Glomerular endothelial cell (primary cell): ENCODE data around the gene TDRD6. TPM values are rescaled to one million over a fixed set of nuclear protein-coding genes. Genes with fewer than 3 reads are reported as not detected.

Experiments used
- DNase-seq: peaks from one replicate; pipeline ENCODE4 v3.0.0-alpha.2; 2011; ENCODE audit warnings: low read depth, low spot score; ENCODE audit errors: extremely low read depth
- total RNA-seq: library from RNA; depleted of rRNA; stranded (reverse); fragments of >200 nt; gene quantifications from 2 replicates; pipeline ENCODE4 v1.2.3, GENCODE V29; 2015

Gene TDRD6
- total RNA-seq, 1 donor from 2014 or later = 0.12 TPM

DNA sequence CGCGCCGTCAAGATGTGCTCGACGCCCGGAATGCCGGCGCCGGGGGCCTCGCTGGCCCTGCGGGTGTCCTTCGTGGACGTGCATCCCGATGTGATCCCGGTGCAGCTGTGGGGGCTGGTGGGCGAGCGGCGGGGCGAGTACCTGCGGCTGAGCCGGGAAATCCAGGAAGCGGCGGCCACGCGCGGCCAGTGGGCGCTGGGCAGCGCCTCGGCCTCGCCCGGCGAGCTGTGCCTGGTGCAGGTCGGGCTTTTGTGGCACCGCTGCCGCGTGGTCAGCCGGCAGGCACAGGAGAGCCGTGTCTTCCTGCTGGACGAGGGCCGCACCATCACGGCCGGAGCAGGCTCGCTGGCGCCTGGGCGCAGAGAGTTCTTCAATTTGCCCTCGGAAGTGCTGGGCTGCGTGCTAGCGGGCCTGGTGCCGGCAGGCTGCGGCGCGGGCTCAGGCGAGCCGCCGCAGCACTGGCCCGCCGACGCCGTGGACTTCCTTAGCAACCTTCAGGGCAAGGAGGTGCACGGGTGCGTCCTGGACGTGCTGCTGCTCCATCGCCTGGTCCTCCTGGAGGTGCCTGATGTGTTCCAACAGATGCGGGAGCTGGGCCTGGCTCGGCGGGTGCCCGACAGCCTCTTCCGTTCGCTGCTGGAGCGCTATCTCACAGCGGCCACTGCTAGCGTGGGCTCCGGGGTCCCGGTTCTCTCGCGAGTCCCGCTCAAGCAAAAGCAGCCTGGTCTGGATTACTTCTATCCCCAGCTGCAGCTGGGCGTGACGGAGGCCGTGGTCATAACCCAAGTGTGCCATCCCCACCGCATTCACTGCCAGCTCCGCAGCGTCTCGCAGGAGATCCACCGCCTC, 656 bp downstream of the TDRD6 start:
- DNase-seq = no peak

DNA sequence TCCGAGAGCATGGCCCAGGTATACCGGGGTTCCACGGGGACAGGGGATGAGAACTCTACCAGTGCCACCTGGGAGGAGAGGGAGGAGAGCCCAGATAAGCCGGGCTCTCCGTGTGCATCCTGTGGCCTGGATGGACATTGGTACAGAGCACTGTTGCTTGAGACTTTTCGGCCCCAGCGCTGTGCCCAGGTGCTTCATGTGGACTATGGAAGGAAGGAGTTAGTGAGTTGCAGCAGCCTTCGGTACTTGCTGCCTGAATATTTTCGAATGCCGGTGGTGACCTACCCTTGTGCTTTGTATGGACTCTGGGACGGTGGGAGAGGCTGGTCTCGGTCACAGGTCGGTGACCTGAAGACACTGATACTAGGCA, 1.3 kb downstream of the TDRD6 start:
- DNase-seq = no peak

DNA sequence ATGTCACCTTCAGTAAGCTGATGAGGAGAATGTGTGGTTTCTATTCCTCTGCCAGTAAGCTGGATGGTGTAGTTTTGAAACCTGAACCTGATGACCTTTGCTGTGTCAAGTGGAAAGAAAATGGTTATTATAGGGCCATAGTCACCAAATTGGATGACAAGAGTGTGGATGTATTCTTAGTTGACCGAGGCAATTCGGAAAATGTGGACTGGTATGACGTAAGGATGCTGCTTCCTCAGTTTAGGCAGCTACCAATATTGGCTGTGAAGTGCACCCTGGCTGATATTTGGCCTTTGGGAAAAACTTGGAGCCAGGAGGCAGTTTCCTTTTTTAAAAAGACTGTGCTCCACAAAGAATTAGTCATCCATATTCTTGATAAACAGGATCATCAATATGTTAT, 2.0 kb downstream of the TDRD6 start:
- DNase-seq = no peak

DNA sequence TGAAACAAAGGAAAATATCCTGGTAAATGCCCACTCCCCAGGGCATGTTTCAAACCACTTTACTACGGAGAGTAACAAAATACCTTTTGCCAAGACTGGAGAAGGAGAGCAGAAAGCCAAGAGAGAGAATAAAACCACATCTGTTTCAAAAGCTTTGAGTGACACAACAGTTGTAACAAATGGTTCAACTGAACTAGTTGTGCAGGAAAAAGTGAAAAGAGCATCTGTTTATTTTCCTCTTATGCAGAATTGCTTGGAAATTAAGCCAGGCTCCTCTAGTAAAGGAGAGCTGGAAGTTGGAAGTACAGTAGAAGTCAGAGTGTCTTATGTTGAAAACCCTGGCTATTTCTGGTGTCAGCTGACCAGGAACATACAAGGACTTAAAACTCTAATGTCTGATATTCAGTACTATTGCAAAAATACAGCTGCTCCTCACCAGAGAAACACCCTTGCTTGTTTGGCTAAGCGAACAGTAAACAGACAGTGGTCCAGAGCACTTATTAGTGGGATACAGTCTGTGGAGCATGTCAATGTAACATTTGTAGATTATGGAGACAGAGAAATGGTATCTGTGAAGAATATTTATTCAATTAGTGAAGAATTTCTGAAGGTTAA, 2.6 kb downstream of the TDRD6 start:
- DNase-seq = no peak

DNA sequence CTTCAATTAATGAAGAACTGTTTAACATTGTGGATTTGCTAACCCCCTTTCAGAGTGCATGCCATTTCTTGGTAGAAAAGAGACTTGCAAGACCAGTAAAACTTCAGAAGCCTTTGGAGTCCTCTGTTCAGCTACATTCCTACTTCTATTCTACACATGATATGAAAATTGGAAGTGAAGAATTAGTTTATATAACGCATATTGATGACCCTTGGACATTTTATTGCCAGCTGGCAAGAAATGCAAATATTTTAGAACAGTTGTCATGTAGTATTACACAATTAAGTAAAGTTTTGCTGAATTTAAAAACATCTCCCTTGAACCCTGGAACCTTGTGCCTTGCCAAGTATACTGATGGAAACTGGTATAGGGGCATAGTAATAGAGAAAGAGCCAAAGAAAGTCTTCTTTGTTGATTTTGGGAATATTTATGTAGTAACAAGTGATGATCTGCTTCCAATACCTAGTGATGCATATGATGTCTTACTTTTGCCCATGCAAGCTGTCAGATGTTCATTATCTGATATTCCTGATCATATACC, 3.3 kb downstream of the TDRD6 start:
- DNase-seq = no peak

DNA sequence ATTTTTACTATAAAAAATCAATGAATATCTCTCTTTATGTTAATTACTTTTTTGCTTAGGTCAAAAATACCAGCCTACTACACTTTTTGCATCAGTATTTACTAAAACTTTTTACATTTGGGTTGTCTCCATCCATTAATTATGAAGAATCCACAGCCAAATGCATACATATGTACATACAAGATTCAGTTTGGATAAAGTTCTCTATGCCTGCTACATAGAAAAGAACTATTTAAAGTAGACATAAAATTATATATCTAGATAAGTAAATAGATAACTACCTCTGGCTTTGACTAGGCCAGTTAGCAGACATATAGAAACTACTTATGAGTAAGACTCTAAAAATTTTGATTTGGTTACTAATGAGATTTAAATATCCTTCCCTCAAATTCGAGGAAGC, 12.3 kb downstream of the TDRD6 start:
- DNase-seq = no peak

DNA sequence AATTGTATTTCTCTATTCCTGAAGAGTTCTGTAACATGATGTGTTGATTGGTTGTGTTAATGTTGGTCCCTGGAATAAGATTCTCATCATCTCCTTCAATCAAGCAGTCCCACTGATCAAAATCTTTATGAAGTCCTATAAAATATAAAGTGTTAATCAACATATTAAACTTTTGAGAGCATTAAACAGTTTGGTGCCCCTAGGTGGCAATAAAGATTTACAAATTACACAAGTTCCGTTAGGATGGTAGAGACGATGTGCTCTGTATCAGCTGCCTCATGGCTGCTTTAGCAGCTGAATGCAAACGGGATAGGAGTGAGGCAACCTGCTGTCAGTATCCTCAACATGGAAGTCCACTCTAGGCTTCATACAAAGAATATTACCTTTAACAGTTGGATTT, 16.9 kb downstream of the TDRD6 start:
- DNase-seq = no peak

DNA sequence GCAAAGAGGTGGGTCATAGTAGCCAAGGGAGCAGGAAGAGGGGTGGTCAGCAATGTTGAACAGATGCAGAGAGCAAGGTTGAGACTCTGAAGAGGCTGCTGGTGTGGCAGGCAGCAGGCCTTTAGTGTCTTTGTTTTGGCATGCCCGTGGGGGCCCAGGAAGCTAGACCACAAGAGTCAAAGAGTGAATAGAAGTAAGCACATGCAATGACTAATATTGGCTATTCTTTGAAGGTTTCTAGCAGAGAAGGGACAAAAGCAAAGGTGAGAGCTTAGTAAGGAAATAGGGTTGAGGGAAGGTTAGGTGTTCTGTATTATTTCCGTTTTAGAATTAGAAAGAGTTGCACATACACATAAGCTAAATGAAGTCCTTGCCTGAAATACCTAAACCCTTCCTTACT, 18.8 kb downstream of the TDRD6 start:
- DNase-seq = no peak

DNA sequence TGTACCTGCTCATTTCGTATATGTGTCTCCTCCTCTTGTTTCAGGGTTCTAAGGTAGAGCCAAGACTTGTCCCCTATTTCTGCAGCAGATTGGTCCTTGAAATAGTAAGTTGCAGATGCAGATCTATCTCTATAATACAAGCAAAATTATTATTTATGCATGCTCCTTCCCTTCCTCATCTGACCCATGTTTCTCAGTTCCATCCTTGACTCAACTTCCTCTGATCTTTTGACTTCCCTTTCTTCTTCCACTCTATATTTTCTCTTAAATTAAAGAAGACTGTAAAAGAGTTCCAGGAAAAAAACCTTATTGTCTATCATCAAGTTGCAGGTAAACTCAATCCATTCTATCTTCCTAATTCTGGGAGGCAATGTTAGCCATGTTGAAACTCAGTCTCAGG, 23.8 kb downstream of the TDRD6 start:
- no peak for DNase-seq

DNA sequence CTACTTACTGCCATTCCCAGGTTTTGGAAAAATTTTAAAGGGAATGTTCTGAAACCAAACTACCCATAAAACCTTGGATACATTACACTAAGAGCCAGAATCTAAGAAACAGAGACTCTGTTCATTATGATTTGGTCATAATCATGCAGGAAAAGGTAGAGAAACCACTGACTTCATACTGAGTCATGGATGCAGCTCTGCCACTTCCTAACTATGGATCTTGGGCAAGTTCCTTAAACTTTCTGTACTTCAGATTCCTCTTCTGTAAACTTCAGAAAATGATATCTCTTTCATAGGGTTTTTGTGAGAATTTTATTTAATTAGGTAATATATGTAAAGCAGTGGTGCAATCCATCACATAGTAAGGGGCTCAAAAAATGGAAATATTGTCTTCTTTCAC, 27.5 kb downstream of the TDRD6 start:
- no peak for DNase-seq

DNA sequence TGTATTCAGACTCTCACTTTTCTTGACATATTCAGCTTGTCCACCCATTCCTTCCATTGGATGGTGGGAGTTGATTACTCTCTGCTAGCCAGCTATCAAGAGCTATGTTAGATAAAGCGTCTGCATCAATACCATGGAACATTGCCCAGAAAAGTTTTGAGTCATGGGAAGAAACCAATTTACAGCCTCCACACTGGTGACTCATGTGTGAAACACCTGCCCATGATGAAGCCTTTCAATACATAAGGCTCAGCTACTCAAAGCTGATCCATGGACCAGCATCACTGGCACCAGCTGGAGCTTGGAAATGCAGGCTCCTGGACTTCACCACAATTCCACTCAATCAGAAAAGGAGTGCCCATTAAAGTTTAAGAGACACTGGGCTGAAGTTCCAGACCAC, 31.4 kb downstream of the TDRD6 start:
- DNase-seq = no peak

DNA sequence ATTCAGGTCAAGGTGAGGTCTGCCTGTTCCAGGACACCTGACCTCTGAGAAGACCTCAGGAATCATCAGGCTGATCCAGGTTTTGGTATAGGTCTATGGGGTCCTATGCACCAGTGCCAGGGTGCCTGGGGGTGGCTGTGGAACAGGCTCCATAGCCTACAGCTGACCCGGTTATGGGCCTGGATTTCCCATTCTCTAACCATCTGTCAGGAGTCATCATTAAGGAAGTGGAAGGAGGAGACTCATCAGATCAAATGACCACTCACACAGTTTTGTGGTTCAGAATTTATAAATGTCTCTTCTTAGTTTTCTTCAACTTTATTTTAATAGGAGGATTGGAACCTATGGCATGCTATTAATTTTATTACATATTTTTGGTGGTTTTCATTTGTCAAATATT, 32.7 kb downstream of the TDRD6 start:
- DNase-seq = no peak

DNA sequence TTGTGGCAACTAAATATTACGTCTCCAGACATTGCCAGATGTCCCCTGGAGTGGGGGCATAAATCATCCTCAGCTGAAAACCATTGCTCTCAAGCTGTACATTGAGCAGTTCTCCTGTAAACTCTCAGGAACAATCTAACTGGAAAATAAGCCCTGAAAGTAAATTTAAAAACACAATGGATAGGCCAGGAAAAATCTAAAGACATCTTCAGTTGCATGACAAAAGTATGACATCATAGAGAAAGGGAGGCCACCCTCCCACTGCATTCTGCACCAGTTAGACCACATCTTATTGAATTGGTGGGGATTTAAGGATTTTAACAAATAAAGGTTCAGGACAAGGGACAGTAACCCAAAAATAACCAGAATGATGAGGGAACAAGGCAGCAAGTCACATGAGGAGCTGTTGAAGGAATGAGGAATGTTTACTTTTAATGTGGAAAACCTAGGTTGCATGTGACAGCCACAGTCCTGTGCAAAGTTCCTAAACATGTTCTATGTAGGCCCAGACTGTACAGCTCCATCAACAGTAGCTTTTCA, 42.2 kb downstream of the TDRD6 start:
- no peak for DNase-seq

DNA sequence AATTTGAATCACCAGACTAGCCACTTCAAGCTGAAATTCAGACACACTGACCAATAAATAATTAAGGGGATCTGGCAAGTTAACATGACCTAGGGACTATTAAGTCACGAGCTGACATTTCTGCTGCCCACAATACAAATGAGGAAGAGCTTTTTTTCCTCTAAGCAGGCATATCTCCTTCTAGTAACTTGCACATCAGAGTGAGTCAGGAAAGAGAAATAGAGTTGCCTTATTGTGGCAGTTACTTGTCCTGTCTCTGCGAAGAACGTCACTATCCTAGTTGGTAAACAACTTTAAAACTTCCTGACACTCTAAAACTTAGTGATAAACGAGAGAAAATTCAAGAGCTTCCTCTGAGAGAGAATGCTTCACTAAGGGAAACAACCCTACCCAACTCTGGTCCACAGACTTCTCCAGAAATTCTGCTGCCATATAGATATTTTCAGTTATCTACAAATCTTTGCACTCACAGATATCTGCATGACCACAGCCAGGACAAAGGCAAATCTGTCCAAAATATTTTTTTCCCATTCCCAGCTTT, 43.3 kb downstream of the TDRD6 start:
- no peak for DNase-seq

DNA sequence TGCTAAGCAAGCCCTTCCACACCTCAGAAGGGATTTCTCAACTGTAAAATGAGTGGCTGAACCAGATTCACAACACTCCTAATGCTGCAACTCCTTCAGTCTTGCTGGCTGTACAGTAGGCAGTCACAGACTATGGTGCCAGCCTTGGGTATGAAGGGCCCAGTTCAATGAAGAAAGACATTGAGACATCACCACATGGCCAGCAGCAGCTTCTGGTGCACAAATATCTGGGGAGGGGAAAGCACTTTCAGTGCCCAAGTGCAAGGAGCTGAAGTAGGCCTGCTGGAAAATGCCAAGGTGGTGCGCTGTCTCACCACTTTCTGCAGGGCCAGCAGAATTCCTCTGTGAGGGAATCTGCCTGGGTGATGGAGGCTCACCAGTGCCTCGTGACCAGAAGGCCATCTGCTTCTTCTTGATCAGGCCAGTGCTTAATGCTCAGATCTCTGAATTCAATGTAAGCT, 45.7 kb downstream of the TDRD6 start:
- DNase-seq = no peak

DNA sequence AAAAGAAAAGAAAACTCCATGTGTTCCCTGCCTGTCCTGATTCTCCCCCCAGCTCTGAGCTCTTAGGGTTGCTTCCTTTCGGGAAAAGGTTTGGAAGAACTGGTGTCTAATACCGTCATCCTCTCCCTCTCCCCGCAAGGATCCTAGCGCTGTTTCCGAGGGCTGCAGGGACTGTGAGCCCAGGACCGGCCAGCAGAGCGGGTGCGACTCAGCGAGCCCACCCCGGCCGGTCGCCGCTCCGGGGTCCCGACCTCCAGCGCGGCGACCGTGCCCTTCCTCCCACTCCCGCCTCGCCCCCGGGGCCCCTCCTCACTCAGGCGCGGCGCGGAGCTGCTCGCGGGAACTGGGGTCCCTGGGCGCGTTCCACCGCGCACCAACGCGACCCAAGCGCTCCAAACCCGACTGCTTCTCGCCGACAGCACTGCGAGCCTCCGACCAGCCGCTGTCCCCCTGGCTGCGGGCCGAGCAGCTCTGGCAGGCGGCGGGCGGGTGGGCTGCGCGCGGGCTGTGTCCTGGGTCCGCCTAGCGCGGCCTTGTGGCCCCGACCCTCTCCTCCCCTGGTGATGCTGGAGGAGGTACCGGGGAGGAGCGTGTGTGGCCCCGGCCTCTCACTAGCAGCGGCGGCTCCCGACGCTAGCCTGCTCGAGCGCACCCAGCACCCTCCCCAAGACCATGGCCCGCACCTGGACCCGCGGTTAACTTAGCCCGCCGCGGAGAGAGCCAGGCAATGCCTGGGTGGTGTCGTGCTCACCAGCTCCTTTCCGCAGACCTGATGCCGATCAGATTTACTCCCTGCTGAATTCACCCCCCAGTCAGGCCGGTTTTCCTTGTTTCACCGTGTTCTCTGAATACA, 47.4 kb downstream of the TDRD6 start, which contains the start of gene PLA2G7:
Gene PLA2G7 (minus strand): TSS at position 509 of the 853 bp plus-strand sequence. CDS start 12,484 bp downstream, outside the sequence.
- DNase-seq = no peak

DNA sequence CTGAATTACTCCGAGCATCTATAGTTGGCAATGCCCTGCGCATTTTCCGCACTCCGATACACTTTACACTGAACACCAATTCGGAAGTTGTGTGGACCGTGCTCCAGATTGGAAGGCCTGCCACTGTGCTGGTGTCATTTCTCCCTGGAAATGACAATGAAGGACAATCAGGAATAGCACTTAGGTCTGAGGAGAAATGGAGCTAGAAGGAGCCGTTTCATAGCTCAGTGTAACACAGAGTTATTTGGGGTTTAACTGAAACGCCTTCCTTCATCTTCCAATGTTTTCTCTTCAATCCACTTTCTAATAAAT, 48.0 kb downstream of the TDRD6 start:
- DNase-seq = no peak

DNA sequence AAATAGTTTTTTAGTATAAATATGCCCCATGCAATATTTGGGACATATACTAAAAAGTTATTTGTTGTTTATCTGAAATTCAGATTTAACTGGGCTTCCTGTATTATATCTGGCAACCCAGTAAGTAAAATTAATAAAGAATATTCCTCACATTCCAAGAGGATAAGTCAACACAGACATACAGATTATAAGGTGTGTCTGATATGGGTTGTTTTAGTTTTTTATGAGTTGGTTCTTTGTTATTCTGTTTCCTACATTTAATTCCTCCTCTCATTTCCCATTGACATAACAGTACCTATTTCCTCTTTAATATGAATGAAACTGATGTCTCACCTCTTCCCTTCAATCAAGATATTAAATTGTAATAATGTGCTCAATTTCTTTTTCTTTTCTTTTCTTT, 49.2 kb downstream of the TDRD6 start:
- DNase-seq = no peak

DNA sequence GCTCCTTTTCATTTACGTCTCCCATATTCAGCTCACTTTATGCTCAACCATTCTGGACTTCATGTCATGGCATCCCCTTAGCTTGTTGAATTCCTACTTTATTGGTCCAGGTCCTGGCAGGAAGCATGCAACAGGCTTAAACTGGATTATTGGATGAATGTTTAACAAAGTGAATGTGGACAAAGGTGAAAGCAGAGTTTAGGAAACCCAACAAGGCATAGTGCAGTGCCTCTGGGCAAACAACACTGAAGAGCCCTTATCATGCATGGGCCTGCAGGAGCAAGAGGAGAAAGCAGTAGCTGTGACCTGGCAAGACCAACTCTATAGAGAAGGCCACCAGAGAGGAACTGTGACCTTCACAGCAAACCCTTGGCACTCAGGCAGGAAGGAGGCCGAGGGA, 53.8 kb downstream of the TDRD6 start:
- DNase-seq = no peak

DNA sequence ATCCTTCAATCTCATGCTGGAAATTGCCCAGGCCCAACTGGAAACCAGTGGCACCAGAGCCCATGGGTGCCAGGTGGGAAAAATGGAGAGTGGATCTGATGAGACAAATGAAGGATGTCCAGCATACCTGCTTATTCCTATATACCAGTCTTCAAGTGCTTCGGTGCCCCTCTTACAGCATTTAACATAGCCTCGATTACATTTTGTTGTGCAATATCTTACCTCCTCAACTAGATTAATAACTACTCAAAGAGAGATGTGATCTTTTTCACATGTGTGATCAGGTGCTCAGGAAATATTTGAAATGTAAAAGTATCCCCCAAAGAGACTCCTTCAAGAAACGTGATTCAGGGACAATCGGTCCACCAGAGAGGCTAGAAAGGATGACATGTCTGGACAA, 54.2 kb downstream of the TDRD6 start:
- DNase-seq = no peak
